GM18505 (cell line): ENCODE measurements around the gene KLF9.

Experiments used
- ATAC-seq: cut with Tn5 transposase; IDR thresholded peaks from one replicate; pipeline ENCODE4 v1.9.1; 2021; ENCODE audit not compliant: unreplicated experiment
- POLR2A ChIP-seq: IDR thresholded peaks from 4 replicates; pipeline ENCODE4 v1.6.1; 2011; ENCODE audit warnings: borderline replicate concordance; ENCODE audit not compliant: insufficient read depth, insufficient read length; ENCODE audit errors: extremely low read depth

The KLF9 gene

DNA sequence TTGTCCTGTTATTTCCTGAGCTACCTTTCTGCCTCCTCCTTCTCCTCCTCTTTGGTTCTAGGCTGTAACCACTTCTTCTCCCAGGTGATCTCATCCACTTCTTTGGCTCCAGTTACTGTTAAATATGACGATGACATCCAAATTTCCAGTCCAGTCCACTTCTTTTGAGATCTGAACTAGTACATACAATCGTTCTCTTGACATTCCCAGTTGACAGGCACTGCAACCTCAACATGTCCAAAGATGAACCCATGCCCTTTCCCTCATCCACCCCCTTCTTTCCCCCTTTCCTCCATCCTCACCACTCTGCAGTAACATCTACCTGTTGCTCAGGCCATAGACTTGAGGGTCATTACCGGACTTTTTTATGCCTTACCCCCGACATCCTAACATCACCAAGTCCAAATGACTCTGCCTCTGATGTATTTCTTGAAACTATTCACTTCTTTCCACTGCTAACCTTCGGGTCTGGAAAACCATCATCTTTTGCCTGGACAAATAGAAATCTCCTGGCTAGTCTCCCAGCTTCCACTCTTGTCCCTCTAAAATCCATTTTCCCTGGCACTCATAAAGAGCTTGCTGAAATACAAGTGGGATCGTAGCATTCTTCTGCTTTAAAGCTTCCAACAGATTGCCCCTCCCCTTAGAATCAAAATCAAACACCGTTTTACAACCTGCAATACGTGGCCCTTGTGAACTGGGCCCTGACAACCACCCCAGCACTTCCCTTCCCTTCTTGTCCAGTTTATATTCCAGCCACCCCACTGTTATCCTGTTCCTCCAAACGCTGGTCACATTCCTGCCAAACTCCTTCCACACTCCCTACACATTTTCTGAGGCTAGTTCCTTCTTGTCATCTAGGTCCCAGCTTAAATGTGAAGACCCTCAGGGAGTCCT lies 31.5 kb downstream of the KLF9 start:
- TF ChIP-seq POLR2A, result no peak
- no peak for ATAC-seq

- ATAC-seq, result no peak
- no peak for TF ChIP-seq POLR2A
Measured at GRCh38 chr9:70382046-70382708, 32.3 kb downstream of the KLF9 start.

GRCh38 chr9:70374962-70375618 lies 39.4 kb downstream of the KLF9 start:
- no peak for ATAC-seq
- TF ChIP-seq POLR2A, result no peak

DNA sequence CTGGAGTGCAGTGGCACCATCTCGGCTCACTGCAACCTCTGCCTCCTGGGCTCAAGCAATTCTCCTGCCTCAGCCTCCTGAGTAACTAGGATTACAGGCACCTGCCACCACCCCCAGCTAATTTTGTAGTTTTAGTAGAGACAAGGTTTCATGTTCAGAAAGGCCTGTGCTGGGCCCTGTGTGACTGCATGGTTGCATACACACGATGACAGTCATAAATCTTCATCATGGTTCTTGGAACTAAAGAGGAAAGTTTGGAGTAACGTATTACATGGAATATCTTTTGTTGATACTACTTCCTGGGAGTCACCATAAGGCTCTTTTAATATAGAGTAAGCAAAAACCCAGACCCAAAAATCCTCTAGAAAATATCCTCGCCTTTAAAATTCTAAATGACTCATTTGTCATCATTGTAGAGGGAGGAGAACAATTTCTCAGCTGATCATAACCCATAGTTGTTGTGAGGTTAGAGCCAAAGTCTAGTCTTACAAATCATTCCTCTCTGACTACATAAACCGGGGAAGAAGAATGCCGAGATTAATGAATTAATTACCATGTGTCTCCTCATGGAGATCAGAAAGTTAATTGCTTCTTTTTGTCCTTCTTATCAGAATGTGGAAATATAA lies 47.0 kb downstream of the KLF9 start:
- no peak for TF ChIP-seq POLR2A
- ATAC-seq, result no peak

- ATAC-seq, result no peak
- no peak for TF ChIP-seq POLR2A
Measured at GRCh38 chr9:70363760-70364159, 50.7 kb downstream of the KLF9 start.

- no peak for TF ChIP-seq POLR2A
- ATAC-seq, result no peak
Measured at GRCh38 chr9:70362952-70363351, 51.5 kb downstream of the KLF9 start.

- no peak for ATAC-seq
Measured at GRCh38 chr9:70355801-70356200, 58.7 kb downstream of the KLF9 start.

GRCh38 chr9:70352802-70353201 lies 61.7 kb downstream of the KLF9 start:
- no peak for TF ChIP-seq POLR2A

More at GRCh38 chr9:70355801-70356200, 58.7 kb downstream of the KLF9 start:
- no peak for TF ChIP-seq POLR2A

GRCh38 chr9:70352356-70352755 lies 62.1 kb downstream of the KLF9 start:
- no peak for TF ChIP-seq POLR2A
- no peak for ATAC-seq

More at GRCh38 chr9:70352802-70353201, 61.7 kb downstream of the KLF9 start:
- ATAC-seq, result no peak

- no peak for TF ChIP-seq POLR2A
- ATAC-seq, result no peak
Measured at GRCh38 chr9:70347046-70347445, 67.4 kb downstream of the KLF9 start.

- ATAC-seq, result no peak
- no peak for TF ChIP-seq POLR2A
Measured at GRCh38 chr9:70340572-70340971, 73.9 kb downstream of the KLF9 start.
